ENCODE results near the gene PTPRD. TPM values are rescaled to one million over a fixed set of nuclear protein-coding genes. Genes with fewer than 3 reads are reported as not detected.

Gene PTPRD
- total RNA-seq, 1 experiment from 2014 or later, result 32.5 TPM

GRCh38 chr9:8348756-8349155 is 2264.0 kb downstream of the PTPRD start:
- no peak overlapping the region for H4K8ac ChIP-seq (replicated peaks; ENCODE audit: insufficient read length, low read depth, low read length)
- no peaks in the 10 kb centered on the region for H3K4me1 ChIP-seq (ENCODE audit: insufficient read depth, low read length)
- WGBS (ENCODE audit: extremely low coverage, insufficient read length, low lambda C conversion rate), result no CpG with 5 or more reads among the region's 4 CpGs
- H3K27me3 Mint-ChIP-seq (ENCODE audit: low read depth), result no peaks in the 10 kb centered on the region
- no peak overlapping the region for H3K4me3 Mint-ChIP-seq
- no peaks in the 10 kb centered on the region; a peak in 1 of 5 replicates for H3K9me3 Mint-ChIP-seq
- TF ChIP-seq CTCF (conservative IDR thresholded peaks at IDR 0.05), result no peak
- no peaks in the 10 kb centered on the region for H3K23me2 ChIP-seq (ENCODE audit: insufficient read length, low read depth, low read length, poor library complexity, severe bottlenecking)
- no peak overlapping the region for H2BK20ac ChIP-seq (ENCODE audit: low read depth, low read length, poor library complexity, severe bottlenecking)
- H3K14ac ChIP-seq (ENCODE audit: insufficient read depth, low read length), result no peak overlapping the region
- DNase-seq, result no peak
- no peak overlapping the region; a peak in 1 of 7 replicates for H3K27ac Mint-ChIP-seq
- no peak overlapping the region for H2AFZ ChIP-seq (ENCODE audit: low read length)
- no peak overlapping the region for H3T11ph ChIP-seq (ENCODE audit: low read length)
- H4K91ac ChIP-seq (ENCODE audit: insufficient read length, low read depth, low read length), result no peak overlapping the region
- no peaks in the 10 kb centered on the region for H3K9me3 ChIP-seq (ENCODE audit: control insufficient read depth, low read depth, low read length)
- no peak overlapping the region for H2AK5ac ChIP-seq (ENCODE audit: insufficient read length, low read length)
- H3K4me1 Mint-ChIP-seq, result no peaks in the 10 kb centered on the region
- no peak overlapping the region for H2BK5ac ChIP-seq (ENCODE audit: insufficient read length, low read length)
- H3K4ac ChIP-seq (ENCODE audit: low read depth, low read length), result no peak overlapping the region
- no peak overlapping the region for H2BK120ac ChIP-seq (ENCODE audit: low read depth, low read length, poor library complexity, severe bottlenecking)
- H3K79me2 ChIP-seq (ENCODE audit: insufficient read depth, low read length), result no peaks in the 10 kb centered on the region
- no peaks in the 10 kb centered on the region for H3K36me3 Mint-ChIP-seq (ENCODE audit: insufficient read depth in 1 of 3, low read depth in 3 of 3)
- H3K23ac ChIP-seq (ENCODE audit: insufficient read length, low read depth, low read length), result no peak overlapping the region
- no peak overlapping the region for H3K9ac ChIP-seq (ENCODE audit: extremely low read depth, insufficient read length, low read length)
- no peaks in the 10 kb centered on the region for H3K79me1 ChIP-seq (ENCODE audit: insufficient read depth, low read depth, low read length, poor library complexity, severe bottlenecking)
- H3K27ac ChIP-seq (ENCODE audit: insufficient read length, low read depth, low read length), result no peak overlapping the region
- H3K27me3 ChIP-seq (ENCODE audit: insufficient read depth, low read length), result no peaks in the 10 kb centered on the region
- no peak overlapping the region for H3K4me2 ChIP-seq (ENCODE audit: insufficient read depth, insufficient read length, low read length)
- H3K56ac ChIP-seq (ENCODE audit: insufficient read length, low read depth, low read length), result no peak overlapping the region
- no peak overlapping the region for H2BK15ac ChIP-seq (ENCODE audit: low read depth, low read length)
- H4K20me1 ChIP-seq (ENCODE audit: control insufficient read depth, insufficient read depth, insufficient read length), result no peaks in the 10 kb centered on the region
- no peak overlapping the region for H3K18ac ChIP-seq (ENCODE audit: insufficient read length, low read depth, low read length)
- no peak overlapping the region for H4K5ac ChIP-seq (ENCODE audit: insufficient read length, low read depth, low read length)
- H2BK12ac ChIP-seq (ENCODE audit: insufficient read length, low read depth, low read length), result no peak overlapping the region

Measured in H9 (cell line).